CD4-positive, alpha-beta T cell treated with Interleukin-10 for 1 hour (primary cell): ENCODE results near the gene PPP1R37.
"Not testable (repeated sequence)": the region's sequence is repeated elsewhere in the genome, so short reads cannot be mapped to it uniquely, and the experiment has no call there.

Experiments used
- DNase-seq: peaks from one replicate; pipeline ENCODE4 v3.0.0-alpha.2; 2020

Gene PPP1R37

GRCh38 chr19:45118106-45118505 is 25.1 kb downstream of the PPP1R37 start:
- no peak for DNase-seq

- DNase-seq, result not testable (repeated sequence)
These were observed 25.8 kb downstream of the PPP1R37 start for GRCh38 chr19:45118591-45119355.

GRCh38 chr19:45119582-45119981 is 26.6 kb downstream of the PPP1R37 start:
- DNase-seq, result no peak

- DNase-seq, result no peak
These were observed 28.9 kb downstream of the PPP1R37 start for GRCh38 chr19:45121827-45122345.

- DNase-seq, result no peak
These were observed 29.9 kb downstream of the PPP1R37 start for GRCh38 chr19:45122832-45123231.

GRCh38 chr19:45123440-45123850 is 30.5 kb downstream of the PPP1R37 start:
- no peak for DNase-seq

- DNase-seq, result no peak
These were observed 31.0 kb downstream of the PPP1R37 start for GRCh38 chr19:45124021-45124420.

- no peak for DNase-seq
These were observed 32.4 kb downstream of the PPP1R37 start for GRCh38 chr19:45125360-45125759.

- DNase-seq, result peak; percentile 72
These were observed 33.1 kb downstream of the PPP1R37 start for GRCh38 chr19:45125975-45126493.

- DNase-seq, result no peak
These were observed 33.7 kb downstream of the PPP1R37 start for GRCh38 chr19:45126654-45127053.

- DNase-seq, result no peak
These were observed 35.2 kb downstream of the PPP1R37 start for GRCh38 chr19:45128146-45128545.

GRCh38 chr19:45128806-45129205 is 35.8 kb downstream of the PPP1R37 start:
- DNase-seq, result no peak

- DNase-seq, result no peak
These were observed 37.3 kb downstream of the PPP1R37 start for GRCh38 chr19:45130236-45130635.

GRCh38 chr19:45130888-45131615 is 38.1 kb downstream of the PPP1R37 start:
- no peak for DNase-seq

- no peak for DNase-seq
These were observed 40.7 kb downstream of the PPP1R37 start for GRCh38 chr19:45133661-45134060.

- no peak for DNase-seq
These were observed 42.4 kb downstream of the PPP1R37 start for GRCh38 chr19:45135176-45135885.

GRCh38 chr19:45136507-45137178 is 43.7 kb downstream of the PPP1R37 start:
- no peak for DNase-seq

- DNase-seq, result no peak
These were observed 44.3 kb downstream of the PPP1R37 start for GRCh38 chr19:45137179-45137761.

GRCh38 chr19:45138303-45138751 is 45.3 kb downstream of the PPP1R37 start:
- no peak for DNase-seq

GRCh38 chr19:45139286-45140143 is 46.5 kb downstream of the PPP1R37 start:
- no peak for DNase-seq

GRCh38 chr19:45140144-45140503 is 47.1 kb downstream of the PPP1R37 start:
- no peak for DNase-seq
